ENCODE results near the gene RASSF6. TPM values are rescaled to one million over a fixed set of nuclear protein-coding genes. Genes with fewer than 3 reads are reported as not detected.

The RASSF6 gene
- total and polyA plus RNA-seq, 2 of the 8 experiments (the other 6 are each of a cell fraction or from before 2014, with no cell fraction given) = 0.03 to 0.28 TPM

DNA sequence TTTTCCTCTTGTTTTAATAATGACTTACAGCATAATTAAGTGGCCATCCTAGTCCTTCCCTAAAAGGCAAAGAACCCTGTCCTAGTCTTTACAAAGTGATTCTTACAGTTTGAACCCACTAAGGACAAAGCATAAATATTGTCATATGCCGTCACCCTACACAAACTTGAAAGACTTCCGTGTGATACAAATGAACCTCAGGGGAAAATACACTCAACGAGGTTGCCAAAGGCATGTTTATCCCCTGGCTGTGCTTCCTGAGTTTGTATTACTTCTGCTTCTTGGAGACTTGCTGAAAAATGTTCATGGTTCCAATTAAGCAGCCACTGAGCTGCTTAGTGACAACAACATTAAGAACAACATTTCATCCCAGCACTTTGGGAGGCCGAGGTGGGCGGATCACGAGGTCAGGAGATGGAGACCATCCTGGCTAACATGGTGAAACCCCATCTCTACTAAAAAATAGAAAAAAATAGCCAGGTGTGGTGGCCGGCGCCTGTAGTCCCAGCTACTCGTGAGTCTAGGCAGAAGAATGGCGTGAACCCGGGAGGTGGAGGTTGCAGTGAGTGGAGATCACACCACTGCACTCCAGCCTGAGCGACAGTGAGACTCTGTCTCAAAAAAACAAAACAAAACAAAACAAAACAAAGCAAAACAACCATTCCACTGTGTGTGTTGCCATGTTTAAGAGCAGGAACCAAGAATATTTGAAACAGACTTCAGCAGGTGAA lies 16.2 kb downstream of the RASSF6 start (continued):
- TF ChIP-seq RBBP5 (IDR thresholded peaks at IDR 0.05; ENCODE audit: borderline replicate concordance, low read depth, low read length) (no peak), TEAD4 (IDR thresholded peaks at IDR 0.05; ENCODE audit: low read depth, low read length) (no peak), NRF1 (IDR thresholded peaks at IDR 0.05; ENCODE audit: low read depth, low read length) (no peak), EZH2 (IDR thresholded peaks at IDR 0.05; ENCODE audit: low read depth, low read length, severe bottlenecking) (no peak)
- TF ChIP-seq, protein P1, sequence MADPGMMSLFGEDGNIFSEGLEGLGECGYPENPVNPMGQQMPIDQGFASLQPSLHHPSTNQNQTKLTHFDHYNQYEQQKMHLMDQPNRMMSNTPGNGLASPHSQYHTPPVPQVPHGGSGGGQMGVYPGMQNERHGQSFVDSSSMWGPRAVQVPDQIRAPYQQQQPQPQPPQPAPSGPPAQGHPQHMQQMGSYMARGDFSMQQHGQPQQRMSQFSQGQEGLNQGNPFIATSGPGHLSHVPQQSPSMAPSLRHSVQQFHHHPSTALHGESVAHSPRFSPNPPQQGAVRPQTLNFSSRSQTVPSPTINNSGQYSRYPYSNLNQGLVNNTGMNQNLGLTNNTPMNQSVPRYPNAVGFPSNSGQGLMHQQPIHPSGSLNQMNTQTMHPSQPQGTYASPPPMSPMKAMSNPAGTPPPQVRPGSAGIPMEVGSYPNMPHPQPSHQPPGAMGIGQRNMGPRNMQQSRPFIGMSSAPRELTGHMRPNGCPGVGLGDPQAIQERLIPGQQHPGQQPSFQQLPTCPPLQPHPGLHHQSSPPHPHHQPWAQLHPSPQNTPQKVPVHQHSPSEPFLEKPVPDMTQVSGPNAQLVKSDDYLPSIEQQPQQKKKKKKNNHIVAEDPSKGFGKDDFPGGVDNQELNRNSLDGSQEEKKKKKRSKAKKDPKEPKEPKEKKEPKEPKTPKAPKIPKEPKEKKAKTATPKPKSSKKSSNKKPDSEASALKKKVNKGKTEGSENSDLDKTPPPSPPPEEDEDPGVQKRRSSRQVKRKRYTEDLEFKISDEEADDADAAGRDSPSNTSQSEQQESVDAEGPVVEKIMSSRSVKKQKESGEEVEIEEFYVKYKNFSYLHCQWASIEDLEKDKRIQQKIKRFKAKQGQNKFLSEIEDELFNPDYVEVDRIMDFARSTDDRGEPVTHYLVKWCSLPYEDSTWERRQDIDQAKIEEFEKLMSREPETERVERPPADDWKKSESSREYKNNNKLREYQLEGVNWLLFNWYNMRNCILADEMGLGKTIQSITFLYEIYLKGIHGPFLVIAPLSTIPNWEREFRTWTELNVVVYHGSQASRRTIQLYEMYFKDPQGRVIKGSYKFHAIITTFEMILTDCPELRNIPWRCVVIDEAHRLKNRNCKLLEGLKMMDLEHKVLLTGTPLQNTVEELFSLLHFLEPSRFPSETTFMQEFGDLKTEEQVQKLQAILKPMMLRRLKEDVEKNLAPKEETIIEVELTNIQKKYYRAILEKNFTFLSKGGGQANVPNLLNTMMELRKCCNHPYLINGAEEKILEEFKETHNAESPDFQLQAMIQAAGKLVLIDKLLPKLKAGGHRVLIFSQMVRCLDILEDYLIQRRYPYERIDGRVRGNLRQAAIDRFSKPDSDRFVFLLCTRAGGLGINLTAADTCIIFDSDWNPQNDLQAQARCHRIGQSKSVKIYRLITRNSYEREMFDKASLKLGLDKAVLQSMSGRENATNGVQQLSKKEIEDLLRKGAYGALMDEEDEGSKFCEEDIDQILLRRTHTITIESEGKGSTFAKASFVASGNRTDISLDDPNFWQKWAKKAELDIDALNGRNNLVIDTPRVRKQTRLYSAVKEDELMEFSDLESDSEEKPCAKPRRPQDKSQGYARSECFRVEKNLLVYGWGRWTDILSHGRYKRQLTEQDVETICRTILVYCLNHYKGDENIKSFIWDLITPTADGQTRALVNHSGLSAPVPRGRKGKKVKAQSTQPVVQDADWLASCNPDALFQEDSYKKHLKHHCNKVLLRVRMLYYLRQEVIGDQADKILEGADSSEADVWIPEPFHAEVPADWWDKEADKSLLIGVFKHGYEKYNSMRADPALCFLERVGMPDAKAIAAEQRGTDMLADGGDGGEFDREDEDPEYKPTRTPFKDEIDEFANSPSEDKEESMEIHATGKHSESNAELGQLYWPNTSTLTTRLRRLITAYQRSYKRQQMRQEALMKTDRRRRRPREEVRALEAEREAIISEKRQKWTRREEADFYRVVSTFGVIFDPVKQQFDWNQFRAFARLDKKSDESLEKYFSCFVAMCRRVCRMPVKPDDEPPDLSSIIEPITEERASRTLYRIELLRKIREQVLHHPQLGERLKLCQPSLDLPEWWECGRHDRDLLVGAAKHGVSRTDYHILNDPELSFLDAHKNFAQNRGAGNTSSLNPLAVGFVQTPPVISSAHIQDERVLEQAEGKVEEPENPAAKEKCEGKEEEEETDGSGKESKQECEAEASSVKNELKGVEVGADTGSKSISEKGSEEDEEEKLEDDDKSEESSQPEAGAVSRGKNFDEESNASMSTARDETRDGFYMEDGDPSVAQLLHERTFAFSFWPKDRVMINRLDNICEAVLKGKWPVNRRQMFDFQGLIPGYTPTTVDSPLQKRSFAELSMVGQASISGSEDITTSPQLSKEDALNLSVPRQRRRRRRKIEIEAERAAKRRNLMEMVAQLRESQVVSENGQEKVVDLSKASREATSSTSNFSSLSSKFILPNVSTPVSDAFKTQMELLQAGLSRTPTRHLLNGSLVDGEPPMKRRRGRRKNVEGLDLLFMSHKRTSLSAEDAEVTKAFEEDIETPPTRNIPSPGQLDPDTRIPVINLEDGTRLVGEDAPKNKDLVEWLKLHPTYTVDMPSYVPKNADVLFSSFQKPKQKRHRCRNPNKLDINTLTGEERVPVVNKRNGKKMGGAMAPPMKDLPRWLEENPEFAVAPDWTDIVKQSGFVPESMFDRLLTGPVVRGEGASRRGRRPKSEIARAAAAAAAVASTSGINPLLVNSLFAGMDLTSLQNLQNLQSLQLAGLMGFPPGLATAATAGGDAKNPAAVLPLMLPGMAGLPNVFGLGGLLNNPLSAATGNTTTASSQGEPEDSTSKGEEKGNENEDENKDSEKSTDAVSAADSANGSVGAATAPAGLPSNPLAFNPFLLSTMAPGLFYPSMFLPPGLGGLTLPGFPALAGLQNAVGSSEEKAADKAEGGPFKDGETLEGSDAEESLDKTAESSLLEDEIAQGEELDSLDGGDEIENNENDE (IDR thresholded peaks at IDR 0.05; ENCODE audit: insufficient replicate concordance, low read length) = no peak

Data from H1 (cell line).